ENCODE results near the gene SLC41A1.

The SLC41A1 gene

GRCh38 chr1:205791568-205792180, 21.3 kb downstream of the SLC41A1 start:
- peak; percentile 22 to 44 (median 34) for DNase-seq
- Histone ChIP-seq H3K4me1 (ENCODE audit: control insufficient read depth, insufficient read depth, low read length, poor library complexity, severe bottlenecking) (no peaks in the 10 kb centered on the region), H3K36me3 (ENCODE audit: control insufficient read depth, insufficient read depth, low read length) (peaks cover 34% of the 10 kb centered on the region), H3K9me3 (ENCODE audit: control insufficient read depth, low read length) (no peaks in the 10 kb centered on the region), H3K27ac (ENCODE audit: insufficient read depth, low read length, poor library complexity, severe bottlenecking) (no peak overlapping the region), H3K27me3 (replicated peaks; ENCODE audit: control insufficient read depth, insufficient read depth, low read length, poor library complexity, severe bottlenecking) (no peaks in the 10 kb centered on the region), H3K4me3 (ENCODE audit: insufficient read depth, low read depth, low read length, poor library complexity, severe bottlenecking) (no peak overlapping the region)

GRCh38 chr1:205787287-205787916, 25.6 kb downstream of the SLC41A1 start:
- Histone ChIP-seq H3K9me3 (ENCODE audit: control insufficient read depth, low read length) (no peaks in the 10 kb centered on the region), H3K27ac (ENCODE audit: insufficient read depth, low read length, poor library complexity, severe bottlenecking) (no peak overlapping the region), H3K4me1 (ENCODE audit: control insufficient read depth, insufficient read depth, low read length, poor library complexity, severe bottlenecking) (peaks cover 6% of the 10 kb centered on the region), H3K27me3 (replicated peaks; ENCODE audit: control insufficient read depth, insufficient read depth, low read length, poor library complexity, severe bottlenecking) (no peaks in the 10 kb centered on the region), H3K36me3 (ENCODE audit: control insufficient read depth, insufficient read depth, low read length) (peaks cover 3% of the 10 kb centered on the region), H3K4me3 (ENCODE audit: insufficient read depth, low read depth, low read length, poor library complexity, severe bottlenecking) (no peak overlapping the region)
- DNase-seq: no peak

GRCh38 chr1:205786601-205787000, 26.4 kb downstream of the SLC41A1 start:
- Histone ChIP-seq H3K9me3 (ENCODE audit: control insufficient read depth, low read length) (no peaks in the 10 kb centered on the region), H3K27ac (ENCODE audit: insufficient read depth, low read length, poor library complexity, severe bottlenecking) (no peak overlapping the region), H3K4me3 (ENCODE audit: insufficient read depth, low read depth, low read length, poor library complexity, severe bottlenecking) (no peak overlapping the region), H3K4me1 (ENCODE audit: control insufficient read depth, insufficient read depth, low read length, poor library complexity, severe bottlenecking) (peaks cover 6% of the 10 kb centered on the region), H3K36me3 (ENCODE audit: control insufficient read depth, insufficient read depth, low read length) (peaks cover 3% of the 10 kb centered on the region), H3K27me3 (replicated peaks; ENCODE audit: control insufficient read depth, insufficient read depth, low read length, poor library complexity, severe bottlenecking) (no peaks in the 10 kb centered on the region)
- DNase-seq: no peak

GRCh38 chr1:205785446-205785845, 27.6 kb downstream of the SLC41A1 start:
- H3K4me3 ChIP-seq (ENCODE audit: insufficient read depth, low read depth, low read length, poor library complexity, severe bottlenecking): no peak overlapping the region
- H3K4me1 ChIP-seq (ENCODE audit: control insufficient read depth, insufficient read depth, low read length, poor library complexity, severe bottlenecking): peaks cover 6% of the 10 kb centered on the region
- peaks cover 1% of the 10 kb centered on the region for H3K36me3 ChIP-seq (ENCODE audit: control insufficient read depth, insufficient read depth, low read length)
- no peak overlapping the region for H3K27ac ChIP-seq (ENCODE audit: insufficient read depth, low read length, poor library complexity, severe bottlenecking)
- no peaks in the 10 kb centered on the region for H3K27me3 ChIP-seq (replicated peaks; ENCODE audit: control insufficient read depth, insufficient read depth, low read length, poor library complexity, severe bottlenecking)
- no peak for DNase-seq
- no peaks in the 10 kb centered on the region for H3K9me3 ChIP-seq (ENCODE audit: control insufficient read depth, low read length)

GRCh38 chr1:205783904-205784303, 29.1 kb downstream of the SLC41A1 start:
- H3K4me1 ChIP-seq (ENCODE audit: control insufficient read depth, insufficient read depth, low read length, poor library complexity, severe bottlenecking): peaks cover 6% of the 10 kb centered on the region
- no peak overlapping the region for H3K4me3 ChIP-seq (ENCODE audit: insufficient read depth, low read depth, low read length, poor library complexity, severe bottlenecking)
- H3K27ac ChIP-seq (ENCODE audit: insufficient read depth, low read length, poor library complexity, severe bottlenecking): no peak overlapping the region
- H3K9me3 ChIP-seq (ENCODE audit: control insufficient read depth, low read length): no peaks in the 10 kb centered on the region
- H3K36me3 ChIP-seq (ENCODE audit: control insufficient read depth, insufficient read depth, low read length): no peaks in the 10 kb centered on the region
- DNase-seq: no peak
- no peaks in the 10 kb centered on the region for H3K27me3 ChIP-seq (replicated peaks; ENCODE audit: control insufficient read depth, insufficient read depth, low read length, poor library complexity, severe bottlenecking)

GRCh38 chr1:205783433-205783795, 29.6 kb downstream of the SLC41A1 start:
- Histone ChIP-seq H3K27me3 (replicated peaks; ENCODE audit: control insufficient read depth, insufficient read depth, low read length, poor library complexity, severe bottlenecking) (no peaks in the 10 kb centered on the region), H3K4me1 (ENCODE audit: control insufficient read depth, insufficient read depth, low read length, poor library complexity, severe bottlenecking) (peaks cover 6% of the 10 kb centered on the region), H3K4me3 (ENCODE audit: insufficient read depth, low read depth, low read length, poor library complexity, severe bottlenecking) (no peak overlapping the region), H3K27ac (ENCODE audit: insufficient read depth, low read length, poor library complexity, severe bottlenecking) (no peak overlapping the region), H3K36me3 (ENCODE audit: control insufficient read depth, insufficient read depth, low read length) (no peaks in the 10 kb centered on the region), H3K9me3 (ENCODE audit: control insufficient read depth, low read length) (no peaks in the 10 kb centered on the region)
- DNase-seq: no peak

GRCh38 chr1:205782627-205783432, 30.2 kb downstream of the SLC41A1 start:
- Histone ChIP-seq H3K4me3 (ENCODE audit: insufficient read depth, low read depth, low read length, poor library complexity, severe bottlenecking) (no peak overlapping the region), H3K4me1 (ENCODE audit: control insufficient read depth, insufficient read depth, low read length, poor library complexity, severe bottlenecking) (peaks cover 6% of the 10 kb centered on the region), H3K27ac (ENCODE audit: insufficient read depth, low read length, poor library complexity, severe bottlenecking) (no peak overlapping the region), H3K36me3 (ENCODE audit: control insufficient read depth, insufficient read depth, low read length) (no peaks in the 10 kb centered on the region), H3K9me3 (ENCODE audit: control insufficient read depth, low read length) (no peaks in the 10 kb centered on the region), H3K27me3 (replicated peaks; ENCODE audit: control insufficient read depth, insufficient read depth, low read length, poor library complexity, severe bottlenecking) (no peaks in the 10 kb centered on the region)
- DNase-seq: no peak

- peaks cover 14% of the 10 kb centered on the region for H3K4me1 ChIP-seq (ENCODE audit: control insufficient read depth, insufficient read depth, low read length, poor library complexity, severe bottlenecking)
- no peaks in the 10 kb centered on the region for H3K9me3 ChIP-seq (ENCODE audit: control insufficient read depth, low read length)
- no peak for DNase-seq
- H3K27me3 ChIP-seq (replicated peaks; ENCODE audit: control insufficient read depth, insufficient read depth, low read length, poor library complexity, severe bottlenecking): no peaks in the 10 kb centered on the region
- no peaks in the 10 kb centered on the region for H3K36me3 ChIP-seq (ENCODE audit: control insufficient read depth, insufficient read depth, low read length)
- no peak overlapping the region for H3K4me3 ChIP-seq (ENCODE audit: insufficient read depth, low read depth, low read length, poor library complexity, severe bottlenecking)
- no peak overlapping the region for H3K27ac ChIP-seq (ENCODE audit: insufficient read depth, low read length, poor library complexity, severe bottlenecking)
Observed at GRCh38 chr1:205780335-205780734, 32.7 kb downstream of the SLC41A1 start.

GRCh38 chr1:205777994-205778393, 35.0 kb downstream of the SLC41A1 start:
- Histone ChIP-seq H3K36me3 (ENCODE audit: control insufficient read depth, insufficient read depth, low read length) (no peaks in the 10 kb centered on the region), H3K27ac (ENCODE audit: insufficient read depth, low read length, poor library complexity, severe bottlenecking) (no peak overlapping the region), H3K4me3 (ENCODE audit: insufficient read depth, low read depth, low read length, poor library complexity, severe bottlenecking) (no peak overlapping the region), H3K9me3 (ENCODE audit: control insufficient read depth, low read length) (no peaks in the 10 kb centered on the region), H3K4me1 (ENCODE audit: control insufficient read depth, insufficient read depth, low read length, poor library complexity, severe bottlenecking) (peaks cover 17% of the 10 kb centered on the region), H3K27me3 (replicated peaks; ENCODE audit: control insufficient read depth, insufficient read depth, low read length, poor library complexity, severe bottlenecking) (no peaks in the 10 kb centered on the region)
- no peak for DNase-seq

GRCh38 chr1:205775717-205776056, 37.3 kb downstream of the SLC41A1 start:
- peak overlapping the region; percentile 76 for H3K4me3 ChIP-seq (ENCODE audit: insufficient read depth, low read depth, low read length, poor library complexity, severe bottlenecking)
- peak overlapping the region; percentile 94 for H3K27ac ChIP-seq (ENCODE audit: insufficient read depth, low read length, poor library complexity, severe bottlenecking)
- DNase-seq: no peak
- H3K9me3 ChIP-seq (ENCODE audit: control insufficient read depth, low read length): no peaks in the 10 kb centered on the region
- H3K27me3 ChIP-seq (replicated peaks; ENCODE audit: control insufficient read depth, insufficient read depth, low read length, poor library complexity, severe bottlenecking): no peaks in the 10 kb centered on the region
- H3K4me1 ChIP-seq (ENCODE audit: control insufficient read depth, insufficient read depth, low read length, poor library complexity, severe bottlenecking): peaks cover 19% of the 10 kb centered on the region
- peaks cover 1% of the 10 kb centered on the region for H3K36me3 ChIP-seq (ENCODE audit: control insufficient read depth, insufficient read depth, low read length)

Data from effector memory CD4-positive, alpha-beta T cell (primary cell).